Superior temporal gyrus (tissue), 1 donor: Measurements from ENCODE around the gene NRG2.

Experiments
- DNase-seq: peaks from one replicate; pipeline ENCODE4 v3.0.0-alpha.2; 2016; ENCODE audit errors: extremely low spot score

Gene NRG2

DNA sequence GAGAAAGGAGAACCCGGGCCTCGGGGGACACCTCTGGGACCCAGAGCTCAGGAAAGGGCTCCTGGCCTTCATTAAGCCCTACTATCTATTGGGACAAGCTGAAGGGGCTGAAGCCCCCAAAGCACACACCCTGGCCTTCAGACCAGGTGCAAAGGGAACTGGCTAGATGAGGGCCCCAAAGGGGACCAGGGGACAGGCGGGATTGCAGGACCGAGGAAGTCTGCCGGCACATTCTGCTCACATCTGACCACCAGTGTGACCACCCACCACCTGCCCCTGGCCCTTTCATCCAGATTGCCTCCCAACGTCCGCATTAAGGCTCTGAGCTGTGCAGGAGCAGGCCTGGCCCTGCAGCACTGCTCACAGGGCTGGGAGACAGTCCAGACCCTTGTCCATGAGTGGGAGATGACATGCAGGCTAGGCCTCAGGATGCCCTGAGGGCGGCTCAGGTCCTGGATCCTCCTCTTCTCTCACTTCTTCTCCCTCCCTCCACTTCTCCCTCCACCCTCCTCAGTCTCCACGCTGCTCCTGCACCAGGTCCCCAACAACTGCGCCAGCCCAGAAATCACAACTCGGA, 228.3 kb downstream of the NRG2 start:
- no peak for DNase-seq

DNA sequence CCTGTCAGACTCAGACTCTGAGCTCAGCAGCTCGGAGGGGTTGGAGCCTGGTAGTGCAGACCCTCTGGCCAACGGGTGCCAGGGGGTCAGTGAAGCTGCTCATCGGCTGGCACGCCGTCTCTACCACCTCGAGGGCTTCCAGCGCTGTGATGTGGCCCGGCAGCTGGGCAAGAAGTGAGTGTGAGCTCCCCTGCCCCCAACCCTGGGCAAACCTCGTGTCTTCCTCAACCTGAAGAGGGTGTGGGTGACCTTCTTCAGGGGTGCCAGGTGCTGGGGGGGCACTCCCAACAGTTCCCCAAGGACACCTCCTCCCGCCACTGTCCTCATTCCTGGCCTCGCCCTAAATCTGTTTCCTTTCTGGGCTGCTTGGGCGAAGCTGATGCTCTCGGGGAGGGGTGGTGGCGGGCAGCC, 228.9 kb downstream of the NRG2 start:
- no peak for DNase-seq

DNA sequence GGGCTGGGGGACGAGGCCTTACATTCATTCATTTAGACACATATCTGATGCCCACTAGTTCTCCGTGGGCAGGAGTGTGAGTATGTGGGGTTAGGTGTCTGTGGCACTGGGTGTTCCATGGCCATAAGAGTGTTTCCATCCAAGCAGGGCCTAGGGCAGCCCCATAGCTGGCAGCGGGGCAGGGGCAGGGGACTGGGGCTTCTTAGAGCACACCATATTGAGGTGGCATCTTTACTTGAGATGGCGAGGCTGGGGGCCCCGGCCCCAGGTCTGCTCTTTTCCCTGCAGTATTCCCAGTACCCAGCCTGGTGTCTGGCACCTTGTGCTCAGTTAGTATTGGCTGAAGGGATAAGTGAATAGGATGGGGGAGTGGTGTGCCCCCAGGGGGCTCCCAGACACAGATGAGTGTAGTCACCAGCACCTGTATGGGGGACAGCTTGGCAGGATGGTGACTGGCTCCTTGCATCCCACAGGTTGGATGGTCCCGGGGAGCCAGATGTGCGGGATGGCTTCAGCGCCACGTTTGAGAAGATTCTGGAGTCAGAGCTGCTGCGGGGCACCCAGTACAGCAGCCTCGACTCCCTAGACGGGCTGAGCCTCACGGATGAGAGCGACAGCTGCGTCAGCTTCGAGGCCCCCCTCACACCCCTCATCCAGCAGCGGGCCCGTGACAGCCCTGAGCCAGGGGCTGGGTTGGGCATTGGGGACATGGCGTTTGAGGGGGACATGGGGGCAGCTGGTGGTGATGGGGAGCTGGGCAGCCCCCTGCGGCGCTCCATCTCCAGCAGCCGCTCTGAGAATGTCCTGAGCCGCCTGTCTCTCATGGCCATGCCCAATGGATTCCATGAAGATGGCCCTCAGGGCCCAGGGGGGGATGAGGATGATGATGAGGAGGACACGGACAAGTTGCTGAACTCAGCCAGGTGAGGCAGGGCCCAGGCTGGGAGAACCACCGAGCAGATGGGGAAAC, 230.0 kb downstream of the NRG2 start:
- no peak for DNase-seq

DNA sequence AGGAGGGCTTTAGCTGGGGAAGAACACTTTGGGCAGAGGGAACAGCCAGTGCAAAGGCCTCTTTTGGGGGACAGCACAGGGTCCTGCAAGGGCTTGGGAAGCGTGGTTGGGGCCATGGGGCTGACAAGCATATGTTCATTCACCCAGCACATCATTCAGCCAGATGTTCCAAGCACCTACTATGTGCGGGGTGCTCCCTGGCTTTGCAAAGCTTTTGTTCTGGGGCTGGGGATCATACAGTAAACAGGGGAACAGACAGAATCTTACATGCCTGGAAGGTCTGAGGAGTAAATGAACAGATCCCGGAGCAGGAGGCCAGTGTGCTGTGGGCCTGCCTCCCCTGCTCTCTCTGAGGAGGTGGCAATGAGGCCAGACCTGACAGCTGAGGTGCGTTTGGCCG, 230.8 kb downstream of the NRG2 start:
- no peak for DNase-seq

DNA sequence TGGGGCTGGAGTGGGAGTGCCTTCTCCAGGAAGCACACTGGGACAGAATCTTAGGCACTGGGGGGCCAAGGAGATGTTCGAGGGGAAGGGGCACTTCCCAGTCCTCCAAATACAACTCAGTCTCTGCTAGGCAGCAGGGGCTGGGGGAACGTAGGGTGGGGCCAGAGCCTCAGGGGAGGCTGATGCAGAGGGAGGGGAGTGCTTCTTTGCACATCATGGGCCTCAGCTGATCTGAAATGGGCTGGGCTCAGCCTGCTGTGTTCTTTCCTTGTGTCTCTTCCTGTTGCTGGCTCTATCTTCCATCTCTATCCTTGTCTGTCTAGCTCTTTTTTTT, 231.9 kb downstream of the NRG2 start:
- no peak for DNase-seq

- peak; percentile 18 for DNase-seq
Observed at GRCh38 chr5:139810341-139811273, 232.5 kb downstream of the NRG2 start.

- DNase-seq, result no peak
Observed at GRCh38 chr5:139809331-139809810, 233.7 kb downstream of the NRG2 start.

GRCh38 chr5:139808481-139809330, 234.4 kb downstream of the NRG2 start:
- DNase-seq, result no peak

DNA sequence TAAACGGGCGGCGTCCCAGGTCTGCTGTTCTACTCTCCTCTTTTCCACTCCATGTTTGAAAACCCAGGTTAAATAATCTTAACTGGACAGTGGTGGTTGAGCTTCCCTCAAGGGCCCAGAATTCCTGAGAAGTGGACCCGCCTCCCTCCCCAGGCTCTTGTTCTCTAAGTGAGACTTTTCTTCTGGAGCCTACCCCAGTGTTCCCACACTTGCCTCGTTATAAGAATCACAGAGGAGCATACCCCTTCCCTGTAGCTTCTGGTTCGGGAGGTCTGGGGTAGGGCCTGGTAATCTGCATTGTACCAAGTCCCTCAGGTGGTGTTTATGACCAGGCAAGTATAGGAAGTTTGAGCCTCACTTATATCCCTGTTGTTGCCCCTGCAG, 235.5 kb downstream of the NRG2 start:
- DNase-seq, result no peak

- DNase-seq, result peak; percentile 33
Observed at GRCh38 chr5:139806726-139807646, 236.1 kb downstream of the NRG2 start.

DNA sequence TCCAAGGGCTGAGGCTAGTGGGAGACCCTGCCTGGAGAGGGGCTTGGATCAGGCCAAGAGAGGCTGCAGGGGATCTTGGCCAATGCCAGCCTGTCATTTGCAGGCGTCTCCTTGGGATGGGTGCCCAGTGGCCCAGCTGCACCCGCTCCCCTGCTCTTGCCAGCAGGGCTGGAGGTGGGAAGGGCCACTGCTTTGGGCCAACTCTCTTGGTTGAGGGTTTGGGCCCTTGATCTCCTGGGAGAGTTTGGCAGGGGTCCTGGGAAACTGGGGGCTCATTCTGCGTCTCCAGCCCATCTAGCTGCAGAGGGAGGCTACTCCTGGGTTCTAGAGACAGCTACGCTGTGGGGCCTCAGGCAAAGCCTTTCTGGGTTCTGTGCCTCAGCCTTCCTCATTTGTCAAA, 237.0 kb downstream of the NRG2 start:
- DNase-seq, result peak; percentile 54

DNA sequence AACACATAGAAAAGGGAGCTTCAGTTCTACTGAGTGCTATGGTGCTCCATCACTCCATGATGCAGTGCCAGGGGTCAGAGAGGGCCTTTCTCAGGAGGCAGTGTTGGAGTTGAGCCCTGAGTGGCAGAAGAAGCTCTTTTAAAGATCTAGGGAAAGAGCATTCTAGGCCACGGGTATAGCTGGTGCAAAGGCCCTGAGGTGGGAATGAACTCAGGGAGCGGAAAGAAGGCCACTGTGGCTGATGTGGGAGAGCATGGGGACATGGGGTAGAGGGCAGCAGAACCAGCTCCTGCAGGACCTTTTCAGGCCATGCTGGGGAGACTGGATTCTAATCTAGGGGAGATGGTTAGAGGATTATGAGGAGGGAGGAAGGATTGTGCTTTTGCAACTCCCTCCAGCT, 237.6 kb downstream of the NRG2 start:
- DNase-seq, result no peak

GRCh38 chr5:139804800-139805397, 238.2 kb downstream of the NRG2 start:
- DNase-seq, result no peak

- DNase-seq, result no peak
Observed at GRCh38 chr5:139803978-139804377, 239.1 kb downstream of the NRG2 start.

DNA sequence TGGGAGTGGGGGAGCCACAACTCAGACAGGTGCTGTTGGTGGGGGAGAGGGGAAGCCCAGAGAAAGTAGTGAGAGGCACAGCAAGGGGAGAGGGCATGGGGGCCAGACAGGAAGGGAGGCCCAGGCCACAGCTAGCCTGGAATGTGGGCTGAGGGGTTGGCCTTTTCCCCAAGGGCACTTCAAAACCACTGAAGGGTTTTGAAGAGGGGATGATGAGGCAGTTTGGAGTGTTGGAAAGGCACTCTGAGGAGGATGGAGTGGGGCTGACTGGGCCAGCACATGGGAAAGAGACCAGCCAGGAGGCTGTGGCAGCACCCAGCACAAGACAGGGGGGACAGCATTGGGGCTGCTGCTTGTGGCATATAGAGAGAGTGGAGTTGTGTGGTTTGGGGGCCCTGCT, 243.7 kb downstream of the NRG2 start:
- DNase-seq, result no peak

- DNase-seq, result no peak
Observed at GRCh38 chr5:139798883-139799282, 244.2 kb downstream of the NRG2 start.

GRCh38 chr5:139797856-139798510, 245.1 kb downstream of the NRG2 start:
- DNase-seq, result peak; percentile 29

DNA sequence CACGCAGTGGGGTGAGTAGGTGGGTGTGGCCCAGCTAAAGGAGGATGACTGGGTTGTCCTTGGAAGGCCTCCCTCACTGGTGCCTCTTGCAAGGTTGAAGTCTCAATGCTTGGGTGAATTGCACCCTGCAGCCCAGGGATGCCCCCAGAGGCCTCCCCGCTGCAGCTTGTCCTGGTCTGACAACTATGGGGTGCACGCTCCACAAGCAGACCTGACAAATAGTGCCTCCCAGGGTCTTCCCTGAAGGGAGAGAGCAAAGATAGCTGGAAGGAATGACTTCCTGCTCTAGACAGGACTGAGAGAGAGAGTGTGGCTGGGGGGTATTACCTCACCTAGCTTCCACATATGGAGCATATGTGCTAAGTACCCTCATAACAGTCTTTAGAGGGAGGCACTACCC, 245.8 kb downstream of the NRG2 start:
- no peak for DNase-seq
